ENCODE measurements around the gene ZNF229.
"Not testable (repeated sequence)": the region's sequence is repeated elsewhere in the genome, so short reads cannot be mapped to it uniquely, and the experiment has no call there.

The ZNF229 gene

DNA sequence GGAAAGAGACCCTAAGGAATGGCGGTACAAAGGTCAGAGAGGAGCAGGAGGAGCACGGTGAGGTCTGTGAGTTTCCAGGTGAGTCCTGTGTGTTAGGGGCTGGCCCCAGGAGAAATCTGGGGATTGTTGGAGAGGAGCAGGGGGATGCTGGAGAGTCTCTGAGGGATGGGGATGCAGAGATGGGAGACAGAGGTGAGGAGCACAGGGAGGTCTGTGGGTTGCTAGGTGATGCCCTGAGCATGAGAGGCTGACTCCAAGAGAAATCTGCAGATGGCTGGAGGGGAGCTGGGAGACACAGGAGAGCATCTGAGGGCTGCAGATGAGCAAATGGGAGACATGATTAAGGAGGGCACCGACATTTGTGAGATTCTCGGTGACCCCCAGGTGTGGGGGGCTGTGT, 4.1 kb upstream of the ZNF229 start:
- H3K27ac ChIP-seq, result no peak overlapping the region
- POLR2A ChIA-PET (ENCODE audit: low non-redundant PET), result interaction anchor here (0.6 kb wide), 1 partner anchor 527 kb away, joined by 3 read pairs; no protein-coding TSS in a partner anchor
- CTCF ChIA-PET, result no interaction called here
- DNase-seq (ENCODE audit: low spot score), result no peak
- no peak for TF ChIP-seq CTCF (conservative IDR thresholded peaks at IDR 0.05; ENCODE audit: low read depth)

DNA sequence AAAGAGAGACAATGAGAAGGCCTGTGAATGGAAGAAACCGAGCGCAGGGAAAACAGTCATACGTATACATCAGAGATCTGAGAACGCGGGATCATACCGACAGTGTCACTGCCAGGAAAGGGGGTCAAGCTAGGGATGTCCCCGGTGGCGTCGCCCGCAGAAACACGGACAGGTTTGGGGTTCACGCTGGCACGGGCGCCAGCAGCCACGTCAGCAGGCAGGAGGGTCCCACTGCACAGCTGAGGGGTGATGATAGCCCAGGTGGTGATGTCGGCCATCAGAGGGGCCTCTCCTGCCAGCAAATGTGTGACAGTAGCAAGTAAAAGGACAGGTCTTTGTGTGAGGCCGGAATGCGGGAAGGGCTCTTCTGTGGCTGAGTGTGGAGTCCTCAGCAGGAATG, 3.4 kb upstream of the ZNF229 start:
- TF ChIP-seq CTCF (conservative IDR thresholded peaks at IDR 0.05; ENCODE audit: low read depth), result no peak
- no peak overlapping the region for H3K27ac ChIP-seq
- POLR2A ChIA-PET (ENCODE audit: low non-redundant PET), result no interaction called here
- DNase-seq (ENCODE audit: low spot score), result no peak
- CTCF ChIA-PET, result no interaction called here

DNA sequence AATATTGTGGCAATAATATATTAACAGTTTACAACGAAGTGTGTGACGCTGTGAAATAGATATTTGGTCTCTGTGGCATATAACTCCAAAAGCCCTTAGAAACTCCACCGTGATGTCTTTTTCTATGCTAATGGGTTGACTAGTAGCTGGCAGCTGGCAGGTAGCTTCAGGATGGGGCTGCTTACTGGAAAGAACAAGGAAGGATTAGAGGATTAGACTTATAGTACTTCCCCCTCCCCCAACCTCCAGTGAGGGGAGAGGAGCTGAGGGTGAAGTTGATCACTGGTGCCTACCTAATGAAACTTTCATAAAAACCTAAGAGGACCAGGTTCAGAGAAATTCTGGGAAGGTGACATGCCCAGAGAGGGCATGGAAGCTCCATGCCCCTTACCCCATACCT, 9.8 kb downstream of the ZNF229 start:
- ChIA-PET POLR2A (ENCODE audit: low non-redundant PET) (no interaction called here), CTCF (no interaction called here)
- H3K27ac ChIP-seq, result no peak overlapping the region
- no peak for DNase-seq (ENCODE audit: low spot score)
- TF ChIP-seq CTCF (conservative IDR thresholded peaks at IDR 0.05; ENCODE audit: low read depth), result no peak

DNA sequence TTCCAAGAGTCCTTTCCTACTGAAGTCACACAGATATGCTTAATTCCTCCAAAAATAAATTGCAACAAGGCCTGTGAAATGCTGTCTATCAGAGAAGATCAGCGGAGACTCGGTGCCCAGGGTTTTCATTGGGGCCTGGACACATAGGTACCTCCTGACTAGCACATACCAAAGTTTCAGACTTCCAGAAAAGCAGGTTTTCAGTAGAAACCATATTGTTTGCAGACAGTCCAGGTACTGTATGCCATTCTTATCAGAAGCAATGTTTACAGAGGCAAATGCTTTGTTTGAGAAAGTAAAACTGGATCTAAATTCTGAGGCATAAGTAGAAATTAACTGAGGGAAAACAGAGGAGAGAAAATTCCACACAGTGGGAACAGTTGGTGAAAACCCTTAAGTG, 12.8 kb downstream of the ZNF229 start:
- no peak for DNase-seq (ENCODE audit: low spot score)
- TF ChIP-seq CTCF (conservative IDR thresholded peaks at IDR 0.05; ENCODE audit: low read depth), result no peak
- POLR2A ChIA-PET (ENCODE audit: low non-redundant PET), result no interaction called here
- no peak overlapping the region for H3K27ac ChIP-seq
- CTCF ChIA-PET, result no interaction called here

DNA sequence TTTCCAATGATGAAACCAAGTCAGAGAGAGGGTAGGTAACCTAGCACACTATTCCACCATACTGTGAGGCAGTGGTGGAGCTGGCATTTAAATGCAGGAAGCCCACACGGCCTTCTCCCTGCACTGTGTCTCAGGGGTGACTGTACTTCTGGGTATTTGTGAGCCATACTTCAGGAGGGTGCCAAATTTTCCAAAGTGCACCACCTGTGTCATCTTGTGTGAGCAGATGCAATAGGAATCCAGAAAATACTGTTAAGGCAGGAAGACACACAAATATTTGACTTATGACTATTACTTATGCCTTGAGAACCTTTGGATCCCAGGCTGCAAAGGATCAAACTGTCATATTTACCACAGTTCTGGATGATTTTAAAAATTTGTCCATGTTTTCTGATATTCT, 17.3 kb downstream of the ZNF229 start:
- DNase-seq (ENCODE audit: low spot score), result no peak
- ChIA-PET POLR2A (ENCODE audit: low non-redundant PET) (no interaction called here), CTCF (no interaction called here)
- no peak for TF ChIP-seq CTCF (conservative IDR thresholded peaks at IDR 0.05; ENCODE audit: low read depth)
- H3K27ac ChIP-seq, result no peak overlapping the region

- CTCF ChIA-PET; DNase-seq (ENCODE audit: low spot score); H3K27ac ChIP-seq; POLR2A ChIA-PET (ENCODE audit: low non-redundant PET): not testable (repeated sequence)
Observed at GRCh38 chr19:44415553-44415952, 32.7 kb downstream of the ZNF229 start.

DNA sequence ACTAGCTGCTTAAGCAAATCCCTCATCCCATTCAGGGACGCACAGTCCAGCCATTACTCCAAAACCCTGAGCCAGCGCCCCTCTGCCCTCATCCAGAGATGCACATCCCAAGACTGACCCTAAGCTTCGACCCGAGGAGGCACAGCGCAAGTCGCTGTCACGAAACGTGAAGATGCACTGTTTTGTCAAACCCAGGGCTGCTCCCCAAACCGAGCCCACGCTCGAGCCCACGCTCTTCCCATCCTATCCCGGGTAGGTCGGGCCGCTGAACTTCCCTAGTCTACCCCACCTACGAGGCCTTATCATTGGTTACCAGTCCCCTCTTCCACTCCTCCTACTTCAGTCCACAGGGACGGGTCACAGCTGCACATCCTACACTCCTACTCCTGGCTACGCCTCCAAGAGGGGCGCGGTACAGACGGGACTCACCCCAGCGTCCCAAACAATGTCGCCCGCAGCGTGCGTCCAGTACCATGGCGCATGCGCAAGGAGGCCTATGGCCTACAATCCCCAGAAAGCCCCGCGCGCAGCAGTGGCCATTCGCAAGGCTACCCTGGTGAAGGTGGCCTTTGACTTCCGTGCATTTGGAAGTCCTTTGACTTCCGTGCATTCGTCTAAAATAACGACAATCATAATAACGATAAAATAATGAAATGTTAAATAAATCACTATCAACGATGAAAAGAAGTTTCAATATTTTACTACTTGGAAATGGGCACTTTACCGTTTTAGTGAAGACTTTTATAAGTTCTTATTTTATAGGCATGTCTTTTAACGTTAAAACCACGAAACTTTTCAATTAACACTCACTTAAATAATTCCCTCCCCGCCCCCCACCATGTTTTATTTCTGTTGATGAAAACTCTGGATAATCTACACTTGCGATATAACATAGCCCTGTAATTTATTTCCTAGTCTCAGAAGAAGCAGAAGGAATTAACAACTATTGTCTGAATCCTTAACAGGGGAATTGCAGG, 46.8 kb downstream of the ZNF229 start, which contains the start of gene ZNF285:
ZNF285 (minus strand) TSS at position 470 of the 977 bp plus-strand sequence. CDS start 4,395 bp downstream, outside the sequence.
- TF ChIP-seq CTCF (conservative IDR thresholded peaks at IDR 0.05; ENCODE audit: low read depth), result no peak
- H3K27ac ChIP-seq, result peak within 1 kb of the TSS; percentile 53
- ChIA-PET POLR2A (ENCODE audit: low non-redundant PET) (no interaction called here), CTCF (no interaction called here)
- DNase-seq (ENCODE audit: low spot score), result peak; percentile 92

DNA sequence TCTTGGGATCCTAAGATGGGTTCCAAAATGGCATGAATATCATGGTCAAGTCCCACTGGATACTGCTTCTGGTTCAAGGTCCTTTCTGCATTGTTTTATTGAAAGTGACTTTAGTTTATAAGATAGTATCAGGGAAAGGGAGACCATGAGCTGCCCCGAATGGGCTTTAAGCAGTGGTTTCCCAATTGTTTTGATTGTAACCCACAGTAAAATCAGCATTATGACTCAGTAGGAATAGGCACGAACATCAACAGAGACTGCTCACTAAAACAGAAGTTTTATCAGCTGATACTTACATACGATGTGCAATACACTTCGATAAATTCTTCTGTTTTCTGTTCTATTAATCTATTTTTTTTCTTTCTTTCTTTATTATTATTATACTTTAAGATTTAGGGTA, 59.0 kb downstream of the ZNF229 start:
- DNase-seq (ENCODE audit: low spot score); CTCF ChIA-PET; POLR2A ChIA-PET (ENCODE audit: low non-redundant PET); H3K27ac ChIP-seq: not testable (repeated sequence)
